Measurements from ENCODE around the gene PAPOLB. TPM values are rescaled to one million over a fixed set of nuclear protein-coding genes. Genes with fewer than 3 reads are reported as not detected.

The PAPOLB gene
- total and polyA plus RNA-seq, 2 of the 8 experiments (the other 6 are each of a cell fraction or from before 2014, with no cell fraction given), result 0.02 to 0.15 TPM

DNA sequence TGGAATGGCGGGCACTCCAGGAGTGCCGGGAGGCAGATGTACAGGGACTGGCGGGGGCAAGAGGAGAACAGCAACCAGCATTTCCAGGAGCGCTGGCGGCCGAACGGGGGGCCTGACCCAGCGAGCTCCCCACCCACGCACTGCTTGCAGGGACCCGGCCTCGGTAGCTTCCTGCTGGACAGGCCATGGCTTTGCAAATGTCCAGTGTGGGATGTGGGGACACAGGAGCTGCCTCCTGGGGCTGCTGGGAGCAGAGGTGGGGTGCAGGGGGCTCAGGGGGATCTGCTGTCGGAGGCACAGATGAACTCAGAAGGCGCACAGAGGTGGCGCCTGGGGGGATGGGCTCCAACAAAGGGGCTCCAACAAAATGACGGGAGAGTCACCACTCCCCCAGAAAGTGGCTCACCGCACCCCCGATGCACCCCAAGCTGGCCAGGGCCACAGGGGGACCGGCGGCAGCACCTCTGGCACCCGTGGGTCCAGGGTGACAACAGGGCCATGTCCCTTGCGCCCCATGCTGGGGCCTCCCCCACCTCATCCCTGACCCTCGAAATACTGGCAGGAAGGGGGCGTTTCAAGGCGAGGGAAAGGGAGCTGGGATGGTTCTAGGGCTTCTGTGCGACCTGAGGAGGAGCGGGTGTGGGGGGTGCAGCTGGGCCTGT, 45.3 kb downstream of the PAPOLB start:
- no peak for DNase-seq (ENCODE audit: low read depth in 1 of 2, low spot score in 2 of 2)
- H3K27me3 ChIP-seq (replicated peaks in 1 of 4; ENCODE audit: control insufficient read depth in 3 of 4, extremely low read depth in 1 of 4, insufficient read depth in 3 of 4, low read length in 3 of 4), result no peaks in the 10 kb centered on the region
- H2BK15ac ChIP-seq (ENCODE audit: low read length), result no peak overlapping the region
- no peaks in the 10 kb centered on the region for H3K79me1 ChIP-seq (ENCODE audit: low read depth, low read length)
- H2BK120ac ChIP-seq (replicated peaks; ENCODE audit: low read depth, low read length), result no peak overlapping the region
- H3K4me2 ChIP-seq (ENCODE audit: insufficient read depth in 1 of 2, low read depth in 2 of 2, low read length in 2 of 2), result no peak overlapping the region
- H3K36me3 ChIP-seq (ENCODE audit: control insufficient read depth in 2 of 4, insufficient read depth in 4 of 4, low read length in 3 of 4), result no peaks in the 10 kb centered on the region
- no peak overlapping the region for H2AK5ac ChIP-seq (ENCODE audit: low read depth, low read length)
- no peak overlapping the region for H2BK12ac ChIP-seq (ENCODE audit: low read depth, low read length)
- FAIRE-seq, result no peak
- no peak overlapping the region for H4K5ac ChIP-seq (ENCODE audit: insufficient read length, low read depth, low read length)
- H3K9me3 ChIP-seq (ENCODE audit: insufficient read depth in 2 of 2, low read depth in 1 of 2, low read length in 1 of 2), result no peaks in the 10 kb centered on the region
- H4K8ac ChIP-seq (ENCODE audit: extremely low read depth, insufficient read depth, low read length), result no peak overlapping the region
- H3K18ac ChIP-seq (ENCODE audit: extremely low read depth, low read length), result no peak overlapping the region
- H3K79me2 ChIP-seq (ENCODE audit: control insufficient read depth in 1 of 2, insufficient read depth in 2 of 2, low read length in 2 of 2), result no peaks in the 10 kb centered on the region
- 94% methylated on average over 25 of the region's 26 CpGs; no CpG with 5 or more reads in 1 of the 2 experiments for WGBS, 2 experiments (ENCODE audit: extremely low coverage in 1 of 2, insufficient coverage in 1 of 2, insufficient read length in 1 of 2, insufficient replicate concordance in 2 of 2, low coverage in 1 of 2, low lambda C conversion rate in 2 of 2, missing lambda C conversion rate in 1 of 2)
- H2BK20ac ChIP-seq (ENCODE audit: low read length), result no peak overlapping the region
- no peak overlapping the region for H2BK5ac ChIP-seq (ENCODE audit: low read depth, low read length)
- no peak overlapping the region for H3K4ac ChIP-seq (replicated peaks; ENCODE audit: insufficient read length, low read depth, low read length)
- no peak overlapping the region for H3K14ac ChIP-seq (ENCODE audit: insufficient read length)
- no peaks in the 10 kb centered on the region for H3K4me1 ChIP-seq (replicated peaks in 1 of 4; ENCODE audit: control insufficient read depth in 3 of 4, insufficient read depth in 4 of 4, low read length in 3 of 4)
- no peak overlapping the region for H2AFZ ChIP-seq (ENCODE audit: low read length)
- H3K27ac ChIP-seq (ENCODE audit: low read depth, low read length), result no peak overlapping the region
- no peak overlapping the region for H4K91ac ChIP-seq (replicated peaks; ENCODE audit: insufficient read length, low read length)
- H3K4me3 ChIP-seq (ENCODE audit: extremely low read depth in 1 of 4, insufficient read depth in 2 of 4, low read depth in 3 of 4, low read length in 4 of 4), result no peak overlapping the region
- peaks cover 0 to 2% of the 10 kb centered on the region in 2 experiments for H4K20me1 ChIP-seq (replicated peaks in 1 of 2; ENCODE audit: control insufficient read depth in 1 of 2, insufficient read depth in 2 of 2, low read length in 2 of 2)
- H3K9ac ChIP-seq (replicated peaks in 1 of 4; ENCODE audit: extremely low read depth in 1 of 4, low read depth in 3 of 4, low read length in 3 of 4), result no peak overlapping the region
- H3K56ac ChIP-seq (replicated peaks; ENCODE audit: insufficient read length, low read depth, low read length), result no peak overlapping the region
- ChIA-PET POLR2A (ENCODE audit: partially characterized antibody) (interaction anchor here (0.8 to 1.3 kb wide), 4 partner anchors 10 to 45 kb away, joined by 3 to 5 read pairs (median 4); partner anchors contain the start of gene PAPOLB), CTCF (ENCODE audit: partially characterized antibody) (interaction anchor here (0.6 to 4.8 kb wide), 14 partner anchors 11 to 272 kb away, joined by 3 to 59 read pairs (median 4); no protein-coding TSS in a partner anchor)
- H3K23me2 ChIP-seq (ENCODE audit: low read depth, low read length), result no peaks in the 10 kb centered on the region
- H3K23ac ChIP-seq (ENCODE audit: insufficient read length), result no peak overlapping the region
- no peak for TF ChIP-seq CEBPB (IDR thresholded peaks at IDR 0.05; ENCODE audit: low read depth, low read length)
- TF ChIP-seq, protein P1, sequence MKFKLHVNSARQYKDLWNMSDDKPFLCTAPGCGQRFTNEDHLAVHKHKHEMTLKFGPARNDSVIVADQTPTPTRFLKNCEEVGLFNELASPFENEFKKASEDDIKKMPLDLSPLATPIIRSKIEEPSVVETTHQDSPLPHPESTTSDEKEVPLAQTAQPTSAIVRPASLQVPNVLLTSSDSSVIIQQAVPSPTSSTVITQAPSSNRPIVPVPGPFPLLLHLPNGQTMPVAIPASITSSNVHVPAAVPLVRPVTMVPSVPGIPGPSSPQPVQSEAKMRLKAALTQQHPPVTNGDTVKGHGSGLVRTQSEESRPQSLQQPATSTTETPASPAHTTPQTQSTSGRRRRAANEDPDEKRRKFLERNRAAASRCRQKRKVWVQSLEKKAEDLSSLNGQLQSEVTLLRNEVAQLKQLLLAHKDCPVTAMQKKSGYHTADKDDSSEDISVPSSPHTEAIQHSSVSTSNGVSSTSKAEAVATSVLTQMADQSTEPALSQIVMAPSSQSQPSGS (IDR thresholded peaks at IDR 0.05; ENCODE audit: low read length), result no peak
- no peak for TF ChIP-seq HDAC6 (IDR thresholded peaks at IDR 0.05; ENCODE audit: low read depth, low read length)
- no peak for TF ChIP-seq EZH2 (IDR thresholded peaks at IDR 0.05; ENCODE audit: low read depth, low read length, severe bottlenecking)
- TF ChIP-seq, protein P2, sequence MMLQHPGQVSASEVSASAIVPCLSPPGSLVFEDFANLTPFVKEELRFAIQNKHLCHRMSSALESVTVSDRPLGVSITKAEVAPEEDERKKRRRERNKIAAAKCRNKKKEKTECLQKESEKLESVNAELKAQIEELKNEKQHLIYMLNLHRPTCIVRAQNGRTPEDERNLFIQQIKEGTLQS (IDR thresholded peaks at IDR 0.05; ENCODE audit: insufficient read depth, low read depth, low read length), result no peak
- TF ChIP-seq, protein P3, sequence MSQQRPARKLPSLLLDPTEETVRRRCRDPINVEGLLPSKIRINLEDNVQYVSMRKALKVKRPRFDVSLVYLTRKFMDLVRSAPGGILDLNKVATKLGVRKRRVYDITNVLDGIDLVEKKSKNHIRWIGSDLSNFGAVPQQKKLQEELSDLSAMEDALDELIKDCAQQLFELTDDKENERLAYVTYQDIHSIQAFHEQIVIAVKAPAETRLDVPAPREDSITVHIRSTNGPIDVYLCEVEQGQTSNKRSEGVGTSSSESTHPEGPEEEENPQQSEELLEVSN (IDR thresholded peaks at IDR 0.05), result no peak
- TF ChIP-seq TCF12 (IDR thresholded peaks at IDR 0.05; ENCODE audit: low read depth, low read length), result no peak
- no peak for TF ChIP-seq EGR1 (IDR thresholded peaks at IDR 0.05; ENCODE audit: borderline replicate concordance, low read depth, low read length)
- TF ChIP-seq CTBP2 (IDR thresholded peaks at IDR 0.05; ENCODE audit: borderline replicate concordance, insufficient read depth, insufficient read length, low read length), result no peak
- no peak for TF ChIP-seq TEAD4 (IDR thresholded peaks at IDR 0.05; ENCODE audit: low read depth, low read length)

All from H1 (cell line).